ENCODE results near the gene PLCH2.

PLCH2 gene

GRCh38 chr1:2496087-2496622 lies 20.1 kb downstream of the PLCH2 start:
- H3K4me1 ChIP-seq (ENCODE audit: insufficient read depth, low read length, poor library complexity, severe bottlenecking), result peaks cover 44% of the 10 kb centered on the region
- no peaks in the 10 kb centered on the region for H3F3A ChIP-seq (ENCODE audit: low read depth)
- H3K9me3 ChIP-seq (ENCODE audit: insufficient read depth, low read depth, low read length), result no peaks in the 10 kb centered on the region
- H3K36me3 ChIP-seq (ENCODE audit: insufficient read depth, low read length), result no peaks in the 10 kb centered on the region
- no peak overlapping the region for H2AFZ ChIP-seq (ENCODE audit: low read length)
- no peak overlapping the region for H3K4me3 ChIP-seq (ENCODE audit: low read length, poor library complexity, severe bottlenecking)
- peak overlapping the region; percentile 5 for H3K4me2 ChIP-seq (ENCODE audit: low read depth, low read length, poor library complexity, severe bottlenecking)
- H3K9me2 ChIP-seq (replicated peaks; ENCODE audit: low read depth, low read length), result no peaks in the 10 kb centered on the region
- no peak for TF ChIP-seq EZH2phosphoT487 (IDR thresholded peaks at IDR 0.05; ENCODE audit: borderline replicate concordance)
- no peak for TF ChIP-seq CTCF (conservative IDR thresholded peaks at IDR 0.05; ENCODE audit: low read length)
- no peaks in the 10 kb centered on the region for H3K79me2 ChIP-seq (ENCODE audit: insufficient read depth, low read length)
- no peaks in the 10 kb centered on the region for H3K27me3 ChIP-seq (ENCODE audit: insufficient read depth, low read length, poor library complexity, severe bottlenecking)
- H4K20me1 ChIP-seq (ENCODE audit: insufficient read depth, low read length, poor library complexity, severe bottlenecking), result no peaks in the 10 kb centered on the region
- no peak overlapping the region for H3K9ac ChIP-seq (ENCODE audit: low read depth, low read length, poor library complexity, severe bottlenecking)

- H3K79me2 ChIP-seq (ENCODE audit: insufficient read depth, low read length), result no peaks in the 10 kb centered on the region
- H3K9me3 ChIP-seq (ENCODE audit: insufficient read depth, low read depth, low read length), result no peaks in the 10 kb centered on the region
- peaks cover 46% of the 10 kb centered on the region for H3K4me1 ChIP-seq (ENCODE audit: insufficient read depth, low read length, poor library complexity, severe bottlenecking)
- no peak overlapping the region for H3K9ac ChIP-seq (ENCODE audit: low read depth, low read length, poor library complexity, severe bottlenecking)
- H4K20me1 ChIP-seq (ENCODE audit: insufficient read depth, low read length, poor library complexity, severe bottlenecking), result no peaks in the 10 kb centered on the region
- no peaks in the 10 kb centered on the region for H3K27me3 ChIP-seq (ENCODE audit: insufficient read depth, low read length, poor library complexity, severe bottlenecking)
- H3K4me2 ChIP-seq (ENCODE audit: low read depth, low read length, poor library complexity, severe bottlenecking), result no peak overlapping the region
- TF ChIP-seq EZH2phosphoT487 (IDR thresholded peaks at IDR 0.05; ENCODE audit: borderline replicate concordance), result no peak
- TF ChIP-seq CTCF (conservative IDR thresholded peaks at IDR 0.05; ENCODE audit: low read length), result no peak
- no peaks in the 10 kb centered on the region for H3K9me2 ChIP-seq (replicated peaks; ENCODE audit: low read depth, low read length)
- H3K36me3 ChIP-seq (ENCODE audit: insufficient read depth, low read length), result no peaks in the 10 kb centered on the region
- no peak overlapping the region for H3K4me3 ChIP-seq (ENCODE audit: low read length, poor library complexity, severe bottlenecking)
- H3F3A ChIP-seq (ENCODE audit: low read depth), result no peaks in the 10 kb centered on the region
- no peak overlapping the region for H2AFZ ChIP-seq (ENCODE audit: low read length)
Measured at GRCh38 chr1:2496746-2497145, 20.7 kb downstream of the PLCH2 start.

- H3F3A ChIP-seq (ENCODE audit: low read depth), result no peaks in the 10 kb centered on the region
- H3K4me1 ChIP-seq (ENCODE audit: insufficient read depth, low read length, poor library complexity, severe bottlenecking), result peaks cover 46% of the 10 kb centered on the region
- no peak overlapping the region for H2AFZ ChIP-seq (ENCODE audit: low read length)
- H3K4me2 ChIP-seq (ENCODE audit: low read depth, low read length, poor library complexity, severe bottlenecking), result no peak overlapping the region
- no peaks in the 10 kb centered on the region for H3K9me2 ChIP-seq (replicated peaks; ENCODE audit: low read depth, low read length)
- H3K36me3 ChIP-seq (ENCODE audit: insufficient read depth, low read length), result no peaks in the 10 kb centered on the region
- H4K20me1 ChIP-seq (ENCODE audit: insufficient read depth, low read length, poor library complexity, severe bottlenecking), result no peaks in the 10 kb centered on the region
- no peaks in the 10 kb centered on the region for H3K27me3 ChIP-seq (ENCODE audit: insufficient read depth, low read length, poor library complexity, severe bottlenecking)
- TF ChIP-seq CTCF (conservative IDR thresholded peaks at IDR 0.05; ENCODE audit: low read length) (no peak), EZH2phosphoT487 (IDR thresholded peaks at IDR 0.05; ENCODE audit: borderline replicate concordance) (no peak)
- H3K9me3 ChIP-seq (ENCODE audit: insufficient read depth, low read depth, low read length), result no peaks in the 10 kb centered on the region
- H3K79me2 ChIP-seq (ENCODE audit: insufficient read depth, low read length), result no peaks in the 10 kb centered on the region
- H3K4me3 ChIP-seq (ENCODE audit: low read length, poor library complexity, severe bottlenecking), result no peak overlapping the region
- H3K9ac ChIP-seq (ENCODE audit: low read depth, low read length, poor library complexity, severe bottlenecking), result no peak overlapping the region
Measured at GRCh38 chr1:2497891-2498290, 21.8 kb downstream of the PLCH2 start.
